ENCODE measurements around the gene XRCC6. TPM values are rescaled to one million over a fixed set of nuclear protein-coding genes. Genes with fewer than 3 reads are reported as not detected.
A peak's percentile ranks its signal among the peaks of the same experiment; 100 is the strongest.

XRCC6 gene
- total and polyA plus RNA-seq, 2 of the 13 experiments (the other 11 are each of a cell fraction or from before 2014, with no cell fraction given): 124 to 625 TPM

DNA sequence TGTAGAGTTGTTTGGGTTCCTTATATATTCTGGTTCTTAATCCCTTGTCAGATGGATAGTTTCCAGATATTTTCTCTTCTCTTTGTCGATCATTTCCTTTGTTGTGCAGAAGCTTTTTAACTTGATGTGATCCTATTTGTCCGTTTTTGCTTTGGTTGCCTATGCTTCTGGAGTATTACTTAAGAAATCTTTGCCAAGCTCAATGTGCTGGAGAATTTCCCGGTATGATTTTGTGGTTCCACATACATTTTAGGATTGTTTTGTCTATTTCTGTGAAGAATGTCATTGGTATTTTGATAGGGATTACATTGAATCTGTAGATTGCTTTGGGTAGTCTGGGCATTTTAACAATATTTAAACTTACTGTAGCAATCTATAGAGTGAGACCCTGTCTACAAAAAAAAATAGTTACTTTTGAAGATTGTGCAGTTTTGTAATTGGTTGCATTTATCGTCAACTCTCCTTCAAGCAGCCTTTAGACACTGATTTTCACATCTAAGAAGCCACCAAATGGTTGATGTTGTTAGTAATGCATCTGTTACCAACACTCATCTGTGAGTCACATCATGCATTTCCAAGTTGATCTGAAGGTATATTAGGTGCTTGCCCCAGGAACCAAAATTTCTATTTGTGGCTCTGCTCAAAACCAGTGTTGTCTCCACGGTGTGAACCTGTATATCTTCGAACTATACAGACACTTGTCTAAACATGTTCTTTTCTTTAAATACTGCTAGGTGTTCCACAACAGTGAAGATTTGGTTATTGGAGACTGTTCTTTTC is 21.4 kb downstream of the XRCC6 start:
- H3K36me3 ChIP-seq (replicated peaks in 1 of 2; ENCODE audit: control insufficient read depth in 1 of 2, insufficient read depth in 2 of 2, low read length in 2 of 2): peaks cover 20 to 74% of the 10 kb centered on the region in 2 experiments
- H3K79me2 ChIP-seq (ENCODE audit: insufficient read depth, low read length): peaks cover 9% of the 10 kb centered on the region
- POLR2A ChIA-PET: no interaction called here

More for the DNA sequence above, 21.4 kb downstream of the XRCC6 start:
- Histone ChIP-seq H3K4me1 (ENCODE audit: insufficient read depth, low read length) (no peaks in the 10 kb centered on the region), H3K9me3 (ENCODE audit: low read length) (no peaks in the 10 kb centered on the region), H3K9ac (ENCODE audit: insufficient read depth, low read depth, low read length) (no peak overlapping the region), H4K20me1 (ENCODE audit: insufficient read depth, low read length) (peaks cover 3% of the 10 kb centered on the region; the same call in 1 of the 2 replicates), H3K4me3 (replicated peaks in 1 of 3; ENCODE audit: insufficient read depth in 1 of 3, low read depth in 2 of 3, low read length in 3 of 3) (no peak overlapping the region), H2AFZ (ENCODE audit: low read length) (no peak overlapping the region), H3K27ac (ENCODE audit: extremely low read length, insufficient read depth, low read length) (no peak overlapping the region), H3K4me2 (ENCODE audit: low read depth, low read length) (no peak overlapping the region), H3K27me3 (ENCODE audit: control insufficient read depth in 1 of 2, insufficient read depth in 2 of 2, low read length in 2 of 2) (no peaks in the 10 kb centered on the region)
- TF ChIP-seq CBX5 (CRISPR knock-in tag; IDR thresholded peaks at IDR 0.05; ENCODE audit: borderline replicate concordance) (no peak), ZNF567 (CRISPR knock-in tag; IDR thresholded peaks at IDR 0.05; ENCODE audit: borderline replicate concordance) (no peak), ZNF441 (CRISPR knock-in tag; IDR thresholded peaks at IDR 0.05; ENCODE audit: borderline replicate concordance) (no peak), NFIC (IDR thresholded peaks at IDR 0.05; ENCODE audit: low read length) (no peak), BHLHE40 (IDR thresholded peaks at IDR 0.05; ENCODE audit: low read length) (no peak), SUZ12 (IDR thresholded peaks at IDR 0.05; ENCODE audit: low read depth, low read length) (no peak), NFKB2 (CRISPR knock-in tag; IDR thresholded peaks at IDR 0.05; ENCODE audit: borderline replicate concordance) (no peak), HNF4A (CRISPR knock-in tag; IDR thresholded peaks at IDR 0.05) (no peak), ZNF839 (CRISPR knock-in tag; IDR thresholded peaks at IDR 0.05; ENCODE audit: borderline replicate concordance) (no peak), ZNF24 (IDR thresholded peaks at IDR 0.05) (no peak), MED13 (CRISPR knock-in tag; IDR thresholded peaks at IDR 0.05) (no peak), JARID2 (CRISPR knock-in tag; IDR thresholded peaks at IDR 0.05; ENCODE audit: insufficient replicate concordance) (no peak), HMGA1 (CRISPR knock-in tag; conservative IDR thresholded peaks at IDR 0.05) (no peak), SMARCC2 (IDR thresholded peaks at IDR 0.05) (no peak), PHF21A (CRISPR knock-in tag; IDR thresholded peaks at IDR 0.05) (no peak), SRSF9 (IDR thresholded peaks at IDR 0.05; ENCODE audit: borderline replicate concordance, insufficient read depth, low read depth, low read length, poor library complexity, severe bottlenecking) (no peak), ZNF773 (CRISPR knock-in tag; IDR thresholded peaks at IDR 0.05; ENCODE audit: borderline replicate concordance) (no peak)
- TF ChIP-seq, protein P1, sequence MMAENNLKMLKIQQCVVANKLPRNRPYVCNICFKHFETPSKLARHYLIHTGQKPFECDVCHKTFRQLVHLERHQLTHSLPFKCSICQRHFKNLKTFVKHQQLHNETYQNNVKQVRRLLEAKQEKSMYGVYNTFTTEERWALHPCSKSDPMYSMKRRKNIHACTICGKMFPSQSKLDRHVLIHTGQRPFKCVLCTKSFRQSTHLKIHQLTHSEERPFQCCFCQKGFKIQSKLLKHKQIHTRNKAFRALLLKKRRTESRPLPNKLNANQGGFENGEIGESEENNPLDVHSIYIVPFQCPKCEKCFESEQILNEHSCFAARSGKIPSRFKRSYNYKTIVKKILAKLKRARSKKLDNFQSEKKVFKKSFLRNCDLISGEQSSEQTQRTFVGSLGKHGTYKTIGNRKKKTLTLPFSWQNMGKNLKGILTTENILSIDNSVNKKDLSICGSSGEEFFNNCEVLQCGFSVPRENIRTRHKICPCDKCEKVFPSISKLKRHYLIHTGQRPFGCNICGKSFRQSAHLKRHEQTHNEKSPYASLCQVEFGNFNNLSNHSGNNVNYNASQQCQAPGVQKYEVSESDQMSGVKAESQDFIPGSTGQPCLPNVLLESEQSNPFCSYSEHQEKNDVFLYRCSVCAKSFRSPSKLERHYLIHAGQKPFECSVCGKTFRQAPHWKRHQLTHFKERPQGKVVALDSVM (CRISPR knock-in tag; IDR thresholded peaks at IDR 0.05): no peak
- TF ChIP-seq, protein P2, sequence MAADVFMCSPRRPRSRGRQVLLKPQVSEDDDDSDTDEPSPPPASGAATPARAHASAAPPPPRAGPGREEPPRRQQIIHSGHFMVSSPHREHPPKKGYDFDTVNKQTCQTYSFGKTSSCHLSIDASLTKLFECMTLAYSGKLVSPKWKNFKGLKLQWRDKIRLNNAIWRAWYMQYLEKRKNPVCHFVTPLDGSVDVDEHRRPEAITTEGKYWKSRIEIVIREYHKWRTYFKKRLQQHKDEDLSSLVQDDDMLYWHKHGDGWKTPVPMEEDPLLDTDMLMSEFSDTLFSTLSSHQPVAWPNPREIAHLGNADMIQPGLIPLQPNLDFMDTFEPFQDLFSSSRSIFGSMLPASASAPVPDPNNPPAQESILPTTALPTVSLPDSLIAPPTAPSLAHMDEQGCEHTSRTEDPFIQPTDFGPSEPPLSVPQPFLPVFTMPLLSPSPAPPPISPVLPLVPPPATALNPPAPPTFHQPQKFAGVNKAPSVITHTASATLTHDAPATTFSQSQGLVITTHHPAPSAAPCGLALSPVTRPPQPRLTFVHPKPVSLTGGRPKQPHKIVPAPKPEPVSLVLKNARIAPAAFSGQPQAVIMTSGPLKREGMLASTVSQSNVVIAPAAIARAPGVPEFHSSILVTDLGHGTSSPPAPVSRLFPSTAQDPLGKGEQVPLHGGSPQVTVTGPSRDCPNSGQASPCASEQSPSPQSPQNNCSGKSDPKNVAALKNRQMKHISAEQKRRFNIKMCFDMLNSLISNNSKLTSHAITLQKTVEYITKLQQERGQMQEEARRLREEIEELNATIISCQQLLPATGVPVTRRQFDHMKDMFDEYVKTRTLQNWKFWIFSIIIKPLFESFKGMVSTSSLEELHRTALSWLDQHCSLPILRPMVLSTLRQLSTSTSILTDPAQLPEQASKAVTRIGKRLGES (CRISPR knock-in tag; IDR thresholded peaks at IDR 0.05; ENCODE audit: borderline replicate concordance): no peak
- TSS peak; percentile 35 for BruUV-seq (replicated peaks)
- DNase-seq (ENCODE audit: low spot score) (no peak), FAIRE-seq (no peak), ATAC-seq (no peak)
- in situ Hi-C loops (cut with HindIII; ENCODE audit: extremely low pct_ligation_motif_present, low pct_unique_long_range_greater_than_20kb): no loop called here
- 96% methylated on average over 6 of the region's 6 CpGs for WGBS (ENCODE audit: low lambda C conversion rate)
- CTCF ChIA-PET (ENCODE audit: low intra/inter-chr PET ratio, low total read pairs): no interaction called here
- intact Hi-C loops (cut with micrococcal nuclease; ENCODE audit: unreplicated experiment): no loop called here
